Inflammatory macrophage (primary cell): ENCODE measurements around the gene STXBP1.

ENCODE experiments used
- DNase-seq, 2 donors: peaks; one replicate each; pipeline ENCODE4 v3.0.0-alpha.2; 2020 to 2022

Gene STXBP1

DNA sequence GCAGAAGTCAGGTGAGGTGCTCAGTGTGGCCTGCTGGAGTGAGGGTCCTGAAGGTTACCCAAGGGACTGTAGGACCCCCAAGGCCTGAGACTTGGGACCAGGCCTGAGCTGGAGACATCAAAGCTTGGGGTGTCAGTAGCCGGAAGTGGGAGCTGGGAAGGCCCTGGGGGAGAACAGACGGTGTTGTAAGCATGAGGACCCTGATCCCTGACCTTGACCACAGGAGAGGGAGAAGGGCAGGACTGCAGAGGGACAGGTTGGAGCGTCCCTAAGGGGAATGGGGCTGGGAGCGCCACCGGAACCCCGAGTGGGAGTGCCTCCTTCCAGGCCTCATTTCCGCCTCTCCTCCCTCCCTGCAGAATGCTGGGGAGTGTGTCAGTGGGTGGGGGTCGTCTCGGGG, 104.3 kb downstream of the STXBP1 start:
- DNase-seq: no peak

DNA sequence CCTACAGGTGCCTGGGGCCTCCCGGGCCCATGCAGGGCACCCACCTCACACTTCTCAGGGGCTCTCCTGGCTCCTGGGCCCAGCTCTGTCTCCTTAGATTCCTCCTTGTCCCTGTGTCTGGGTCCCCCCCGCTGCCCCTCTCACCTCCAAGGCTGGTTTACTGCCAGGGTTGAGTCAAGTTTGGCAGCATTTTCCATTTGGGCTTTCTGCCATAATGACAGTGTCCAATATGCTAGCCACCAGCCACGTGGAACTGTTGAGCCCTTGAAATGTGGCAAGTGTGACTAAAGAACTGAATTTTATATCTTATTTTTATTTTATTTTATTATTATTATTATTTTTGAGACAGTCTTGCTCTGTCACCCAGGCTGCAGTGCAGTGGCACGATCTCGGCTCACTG, 105.7 kb downstream of the STXBP1 start:
- DNase-seq: no peak

DNA sequence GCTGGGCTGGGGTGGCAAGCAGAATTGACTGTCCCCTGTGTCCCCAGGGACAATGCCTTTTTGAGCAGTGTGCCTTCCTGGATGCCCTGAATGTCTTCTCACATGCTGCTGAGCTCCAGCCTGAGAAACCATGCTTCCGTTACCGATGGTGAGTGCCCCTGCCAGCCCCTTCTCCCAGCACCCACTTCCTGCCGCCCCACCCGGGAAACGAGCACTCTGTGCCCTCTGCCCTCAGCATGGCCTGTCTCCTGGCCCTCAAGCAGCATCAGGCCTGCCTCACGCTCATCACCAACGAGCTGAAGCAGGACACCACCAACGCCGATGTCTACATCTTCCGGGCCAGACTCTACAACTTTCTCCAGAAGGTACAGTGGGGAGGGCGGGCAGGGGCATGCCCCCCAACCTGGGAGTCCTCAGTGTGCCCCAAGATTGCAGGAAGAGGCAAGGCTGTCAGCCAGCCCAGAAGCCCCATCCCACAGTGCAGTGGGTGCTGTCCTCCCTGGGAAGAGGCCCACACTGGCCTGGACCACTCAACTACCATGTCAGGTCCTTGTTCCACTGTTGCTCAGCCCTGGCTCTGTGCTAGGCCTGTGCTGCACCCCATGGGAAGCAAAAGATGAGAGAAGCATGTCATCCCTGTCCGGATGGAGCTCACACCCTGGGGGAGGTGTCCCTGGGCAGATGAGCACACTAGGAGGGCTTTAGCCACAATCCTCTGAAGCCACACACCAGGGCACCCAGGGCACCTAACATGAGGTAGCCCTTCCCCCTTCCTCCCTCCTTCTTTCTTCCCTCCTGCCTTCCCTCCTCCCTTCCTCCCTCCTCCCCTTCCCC, 108.2 kb downstream of the STXBP1 start:
- DNase-seq: no peak

DNA sequence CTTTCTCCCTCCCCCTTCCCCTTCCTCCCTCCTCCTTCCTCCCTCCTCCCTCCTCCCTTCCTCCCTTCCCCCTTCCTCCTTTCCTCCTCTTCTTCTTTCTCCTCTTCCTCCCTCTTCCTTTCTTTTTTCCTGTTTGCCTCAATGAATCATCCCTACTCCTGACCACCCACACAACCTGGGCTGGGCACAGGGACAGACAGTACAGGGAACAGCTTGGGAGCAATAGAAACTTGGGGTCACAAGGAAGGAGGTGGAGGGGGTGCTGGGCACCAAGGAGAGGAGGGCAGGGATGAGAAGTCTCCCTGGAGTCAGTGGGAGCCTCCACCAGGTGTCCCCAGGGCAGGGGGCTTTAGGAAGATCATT, 108.8 kb downstream of the STXBP1 start:
- no peak for DNase-seq

DNA sequence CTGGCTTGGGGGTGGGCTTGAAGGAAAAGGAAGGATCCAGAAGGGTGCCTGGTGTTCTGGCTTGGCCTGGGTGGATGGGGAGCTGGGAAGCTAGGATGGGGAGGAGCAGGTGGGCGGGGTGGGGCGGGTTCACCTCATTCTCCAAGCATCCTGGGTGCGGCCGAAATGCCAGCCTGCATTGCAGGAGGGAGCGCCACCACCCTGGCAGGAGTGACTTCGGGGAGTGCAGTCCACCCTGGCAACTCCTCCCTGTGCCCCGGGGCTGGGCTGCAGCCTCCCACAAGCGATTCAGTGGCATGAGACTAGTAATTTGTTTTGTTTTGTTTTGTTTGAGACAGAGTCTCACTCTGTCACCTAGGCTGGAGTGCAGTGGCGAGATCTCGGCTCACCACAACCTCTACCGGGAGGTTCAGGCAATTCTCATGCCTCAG, 109.3 kb downstream of the STXBP1 start:
- no peak for DNase-seq

DNA sequence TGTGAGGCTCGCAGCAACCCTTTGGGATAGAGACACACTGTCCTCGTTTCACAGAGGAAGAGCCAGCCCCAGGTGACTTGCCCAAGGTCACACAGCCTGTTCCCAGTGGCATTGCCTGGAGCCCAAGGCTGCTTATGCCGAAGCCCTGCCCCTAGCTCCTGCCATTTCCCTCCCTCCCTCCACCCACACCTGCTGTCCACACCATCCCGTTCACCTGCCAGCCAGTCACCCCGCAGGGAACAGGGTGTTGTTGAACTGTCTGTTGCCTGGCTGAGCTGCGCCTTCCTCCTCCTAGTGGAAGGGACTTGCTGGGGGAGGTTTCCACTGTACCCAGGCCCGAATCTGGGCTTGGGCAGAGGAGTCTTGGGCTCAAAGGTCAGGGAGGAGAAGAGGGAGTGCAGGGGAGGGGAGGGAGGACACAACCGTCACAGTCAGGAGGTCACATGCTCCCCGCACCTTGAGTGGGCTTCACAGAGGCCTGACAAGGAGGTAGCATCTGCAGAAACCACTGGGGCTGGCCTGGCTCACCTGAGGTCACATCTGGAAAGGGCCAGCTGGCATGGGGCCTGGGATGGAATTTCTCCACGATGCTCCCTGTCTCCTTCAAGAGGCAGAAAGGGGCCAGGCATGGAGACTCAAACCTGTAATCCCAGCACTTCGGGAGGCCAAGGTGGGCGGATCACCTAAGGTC, 110.1 kb downstream of the STXBP1 start:
- no peak for DNase-seq

DNA sequence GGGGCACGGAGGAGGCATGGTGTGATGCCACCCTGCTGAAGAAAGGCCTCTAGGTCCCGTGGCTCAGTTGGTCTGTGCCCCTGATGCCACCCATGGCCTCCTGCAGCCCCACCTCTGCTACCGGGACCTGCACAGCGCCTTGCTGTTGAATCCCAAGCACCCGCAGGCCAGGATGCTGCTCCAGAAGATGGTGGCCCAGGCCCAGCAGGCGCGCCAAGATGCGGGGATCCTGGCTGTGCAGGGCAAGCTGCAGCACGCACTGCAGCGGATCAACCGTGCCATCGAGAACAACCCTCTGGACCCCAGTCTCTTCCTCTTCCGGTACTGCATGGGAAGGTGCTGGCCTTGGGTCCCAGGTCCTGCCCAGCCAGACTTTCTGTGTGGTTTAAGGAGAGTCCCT, 110.9 kb downstream of the STXBP1 start:
- DNase-seq: no peak

DNA sequence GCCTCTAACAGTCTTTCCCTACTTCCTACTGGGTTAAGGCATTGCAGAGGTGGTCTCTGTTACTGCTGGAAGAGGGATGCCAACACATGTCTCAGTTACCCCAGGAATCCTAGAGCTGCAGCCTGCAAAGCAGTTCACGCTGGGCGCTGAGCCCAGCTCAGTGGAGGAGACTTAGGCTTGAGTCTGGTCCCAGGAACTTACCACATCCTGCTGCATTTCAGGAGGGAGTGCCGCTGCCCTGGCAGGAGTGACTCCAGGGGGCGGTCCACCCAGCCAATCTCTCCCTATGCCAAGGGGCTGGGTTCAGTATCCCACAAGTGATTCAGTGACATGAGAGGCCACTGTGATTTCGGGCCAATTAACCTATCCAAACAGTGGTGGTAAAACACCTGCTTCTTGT, 111.4 kb downstream of the STXBP1 start:
- DNase-seq: no peak

DNA sequence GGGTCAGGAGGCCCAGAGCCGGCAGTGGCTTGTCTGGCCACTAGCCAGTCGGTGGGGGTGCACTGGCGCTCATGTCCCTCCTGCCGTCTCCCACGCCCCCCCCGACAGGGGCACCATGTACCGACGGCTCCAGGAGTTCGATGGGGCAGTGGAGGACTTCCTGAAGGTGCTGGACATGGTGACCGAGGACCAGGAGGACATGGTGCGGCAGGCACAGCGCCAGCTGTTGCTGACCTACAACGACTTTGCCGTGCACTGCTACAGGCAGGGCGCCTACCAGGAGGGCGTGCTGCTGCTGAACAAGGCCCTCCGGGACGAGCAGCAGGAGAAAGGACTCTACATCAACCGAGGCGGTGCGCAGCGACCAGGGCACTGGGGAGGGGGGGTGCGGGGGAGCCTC, 111.9 kb downstream of the STXBP1 start:
- DNase-seq: no peak

DNA sequence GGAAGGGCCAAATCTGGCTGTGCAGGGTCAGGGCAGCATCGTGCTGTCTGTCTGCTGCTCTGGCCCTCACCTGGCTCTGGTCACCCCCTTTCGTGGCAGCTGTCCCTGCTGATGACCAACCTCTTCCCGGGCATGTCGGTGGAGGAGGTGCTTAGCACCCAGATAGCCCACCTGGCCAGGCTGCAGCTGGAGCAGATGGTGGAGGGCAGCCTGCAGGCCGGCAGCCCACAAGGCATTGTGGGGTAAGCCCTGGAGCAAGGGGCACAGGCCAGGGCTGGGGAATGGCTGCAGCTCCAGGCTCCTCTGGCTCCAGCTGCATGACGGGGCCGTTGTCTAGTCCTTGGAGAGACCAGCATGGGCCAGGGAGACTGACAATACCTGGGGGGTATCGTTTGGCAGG, 114.8 kb downstream of the STXBP1 start:
- no peak for DNase-seq

DNA sequence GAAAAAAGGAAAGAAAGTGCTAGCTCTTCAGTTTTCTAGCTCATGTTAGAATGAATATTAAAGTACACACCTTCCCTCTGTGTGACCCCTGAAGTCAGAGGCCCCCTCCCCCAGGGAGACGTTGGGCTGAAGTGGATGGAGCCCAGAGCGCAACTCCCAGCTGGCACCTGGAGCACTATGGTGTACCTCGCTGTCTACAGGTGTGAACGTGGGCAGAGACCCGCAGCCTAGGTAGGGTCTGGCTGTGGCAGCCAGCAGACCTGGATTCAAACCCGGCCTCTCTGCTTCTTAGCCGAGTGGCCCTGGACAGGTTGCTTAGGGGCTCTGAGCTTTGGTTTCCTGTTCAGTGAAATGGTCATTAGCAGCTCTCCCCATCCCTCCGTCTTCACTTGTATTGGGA, 116.7 kb downstream of the STXBP1 start:
- no peak for DNase-seq

DNA sequence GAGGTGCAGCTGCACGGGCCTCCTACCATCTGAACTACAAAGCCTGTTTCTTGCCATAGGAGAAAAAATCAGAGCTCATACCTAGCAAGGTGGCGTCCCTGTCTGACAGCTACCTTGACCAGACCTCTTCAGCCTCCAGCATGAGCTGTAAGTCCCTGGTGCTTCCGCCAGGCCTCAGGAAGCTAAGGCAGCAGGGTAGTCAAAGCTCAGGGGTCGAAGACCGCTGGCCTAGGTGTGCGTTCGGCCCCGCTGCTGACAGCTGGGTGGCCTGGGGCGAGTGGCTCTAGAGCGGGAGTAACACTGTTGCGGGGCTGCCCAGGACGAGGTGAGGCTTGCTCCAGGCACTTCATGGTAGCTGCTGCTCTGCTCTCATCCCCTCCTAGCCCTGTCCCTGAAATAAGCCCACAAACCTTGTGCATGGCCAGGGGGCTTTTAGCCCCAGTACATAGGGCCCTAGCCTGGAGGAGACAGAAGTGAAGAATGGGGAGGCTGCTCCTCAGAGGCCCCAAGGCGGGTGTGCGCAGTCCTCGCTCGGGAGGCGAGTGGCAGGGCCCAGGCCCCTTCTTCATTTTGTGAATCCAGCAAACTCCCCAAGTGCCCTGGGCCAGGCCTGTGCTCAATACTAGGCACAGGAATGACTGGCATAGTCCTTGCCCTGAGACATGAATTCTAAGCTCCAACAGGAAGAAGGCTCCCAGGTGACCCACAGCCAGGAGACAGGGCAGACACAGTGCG, 117.6 kb downstream of the STXBP1 start:
- no peak for DNase-seq

DNA sequence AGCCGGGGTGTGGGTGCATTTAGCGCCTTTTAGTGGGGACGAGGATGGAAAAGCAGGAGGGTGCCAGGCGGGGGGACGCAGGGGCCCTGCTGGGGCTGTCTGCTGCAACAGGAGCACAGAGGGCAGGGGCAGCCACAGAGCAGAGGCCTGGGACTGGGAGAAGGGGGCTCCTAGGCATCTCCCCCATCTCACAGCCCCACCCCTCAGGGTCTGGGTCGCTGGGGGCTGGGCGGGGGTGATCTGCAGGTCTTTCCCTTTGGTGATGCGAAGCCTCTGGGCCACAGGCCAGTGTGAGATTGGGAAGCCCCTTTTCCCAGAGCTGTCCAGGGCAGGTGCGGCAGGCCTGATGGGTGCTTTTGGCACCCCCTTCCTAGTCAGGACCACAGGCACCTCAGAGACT, 118.2 kb downstream of the STXBP1 start:
- no peak for DNase-seq

DNA sequence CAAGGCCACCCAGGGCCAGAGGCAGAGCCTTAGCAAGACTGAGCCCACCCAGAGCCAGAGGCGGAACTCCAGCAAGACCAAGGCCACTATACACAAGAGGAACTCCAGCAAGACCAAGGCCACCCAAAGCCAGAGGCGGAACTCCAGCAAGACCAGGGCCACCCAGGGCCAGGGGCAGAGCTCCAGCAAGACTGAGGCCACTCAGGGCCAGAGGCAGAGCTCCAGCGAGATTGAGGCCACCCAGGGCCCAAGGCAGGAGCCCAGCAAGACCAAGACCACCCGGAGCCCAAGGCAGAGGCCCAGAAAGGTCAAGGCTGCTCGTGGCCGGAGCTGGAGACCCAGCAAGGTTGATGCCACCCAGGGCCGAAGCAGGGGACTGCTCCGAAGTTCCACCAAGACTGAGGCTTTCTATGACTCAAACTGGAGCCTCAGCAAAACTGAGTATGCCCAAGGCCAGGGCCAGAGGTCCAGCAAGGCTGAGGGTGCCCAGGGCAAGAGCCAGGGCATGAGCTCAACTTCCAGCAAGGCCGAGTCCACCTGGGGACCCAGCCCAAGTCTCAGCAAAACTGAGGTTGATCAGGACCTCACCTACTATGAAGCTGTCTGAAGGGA, 118.8 kb downstream of the STXBP1 start:
- DNase-seq: no peak

DNA sequence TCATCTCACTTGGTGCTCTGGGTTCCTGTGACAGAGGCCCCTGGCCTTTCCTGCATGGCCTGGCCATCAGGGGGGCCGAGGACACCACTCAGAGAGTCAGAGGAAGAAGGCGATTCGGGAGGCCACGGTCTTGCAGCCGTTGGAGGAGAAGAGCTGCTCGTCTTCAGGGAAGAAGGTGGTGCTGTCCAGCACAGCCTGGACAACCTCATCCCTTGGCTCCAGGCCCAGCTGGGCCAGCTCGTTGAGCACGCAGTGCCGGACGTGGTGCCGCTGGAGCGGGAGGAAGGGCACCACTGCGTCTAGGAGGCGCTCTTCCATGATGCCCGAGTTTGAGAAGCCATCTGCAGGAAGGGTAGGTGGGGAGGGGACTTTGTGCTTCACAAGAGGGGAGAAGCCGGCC, 119.9 kb downstream of the STXBP1 start:
- no peak for DNase-seq

DNA sequence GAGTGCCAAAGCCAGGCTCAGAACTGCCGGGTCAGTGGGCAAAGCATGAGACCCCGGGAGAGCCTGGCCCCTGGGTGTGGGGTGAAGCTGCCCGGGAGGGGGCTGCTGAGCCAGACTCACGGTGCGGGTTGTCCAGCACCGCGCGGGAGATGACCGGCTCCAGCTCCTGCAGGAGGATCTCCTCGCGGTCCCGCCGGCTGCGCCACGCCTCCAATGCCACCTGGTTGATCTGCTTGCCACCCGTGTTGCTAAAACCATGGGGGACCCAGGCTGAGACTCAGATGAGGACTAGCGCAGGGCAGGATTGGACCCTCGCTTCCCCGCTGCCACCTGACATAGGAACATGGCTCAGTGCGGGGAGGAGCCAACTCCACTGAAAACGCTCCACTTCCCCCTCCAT, 120.4 kb downstream of the STXBP1 start:
- DNase-seq: no peak

DNA sequence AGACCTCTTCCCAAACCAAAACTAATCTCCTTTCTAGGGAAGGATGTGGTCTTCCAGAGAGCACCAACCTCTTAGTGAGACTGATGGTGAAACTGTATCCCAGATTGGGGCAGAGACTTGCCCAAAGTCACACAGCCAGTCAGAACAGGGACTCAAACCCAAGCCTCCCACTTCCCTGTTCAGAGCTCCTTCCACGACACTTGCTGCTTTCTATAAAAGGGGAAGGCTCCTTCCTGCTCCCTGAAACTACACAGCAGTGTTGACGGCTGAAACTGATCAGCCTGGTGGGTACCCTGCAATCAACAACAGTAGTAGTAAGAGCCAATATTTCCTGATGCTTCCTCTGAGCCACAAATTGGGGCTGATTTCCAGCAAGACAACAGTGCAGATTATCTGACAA, 121.5 kb downstream of the STXBP1 start:
- peak; percentile 44 to 54 for DNase-seq

DNA sequence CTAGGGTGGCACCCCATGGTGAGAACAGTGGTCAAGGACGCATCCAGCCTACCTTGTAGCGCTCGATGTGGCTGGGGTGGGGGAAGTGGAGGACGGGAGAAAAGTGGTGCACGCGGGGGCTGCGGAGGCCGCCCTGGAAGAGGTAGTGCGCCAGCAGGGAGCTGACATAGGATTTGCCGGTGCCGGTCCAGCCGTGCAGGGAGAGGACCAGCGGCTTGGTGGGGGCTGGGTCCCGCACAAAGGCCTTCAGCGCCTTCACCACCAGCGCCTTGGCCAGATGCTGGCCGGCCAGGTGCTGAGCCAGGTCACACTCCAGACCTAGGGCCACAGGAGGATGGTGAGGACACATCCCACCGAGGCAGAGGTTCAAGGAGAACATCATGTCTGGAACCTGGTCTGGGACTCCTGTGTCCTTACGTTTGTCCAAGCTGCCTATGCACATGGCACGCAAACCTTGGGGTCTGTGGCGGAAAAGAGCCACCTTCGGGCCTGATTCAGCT, 122.2 kb downstream of the STXBP1 start:
- no peak for DNase-seq

DNA sequence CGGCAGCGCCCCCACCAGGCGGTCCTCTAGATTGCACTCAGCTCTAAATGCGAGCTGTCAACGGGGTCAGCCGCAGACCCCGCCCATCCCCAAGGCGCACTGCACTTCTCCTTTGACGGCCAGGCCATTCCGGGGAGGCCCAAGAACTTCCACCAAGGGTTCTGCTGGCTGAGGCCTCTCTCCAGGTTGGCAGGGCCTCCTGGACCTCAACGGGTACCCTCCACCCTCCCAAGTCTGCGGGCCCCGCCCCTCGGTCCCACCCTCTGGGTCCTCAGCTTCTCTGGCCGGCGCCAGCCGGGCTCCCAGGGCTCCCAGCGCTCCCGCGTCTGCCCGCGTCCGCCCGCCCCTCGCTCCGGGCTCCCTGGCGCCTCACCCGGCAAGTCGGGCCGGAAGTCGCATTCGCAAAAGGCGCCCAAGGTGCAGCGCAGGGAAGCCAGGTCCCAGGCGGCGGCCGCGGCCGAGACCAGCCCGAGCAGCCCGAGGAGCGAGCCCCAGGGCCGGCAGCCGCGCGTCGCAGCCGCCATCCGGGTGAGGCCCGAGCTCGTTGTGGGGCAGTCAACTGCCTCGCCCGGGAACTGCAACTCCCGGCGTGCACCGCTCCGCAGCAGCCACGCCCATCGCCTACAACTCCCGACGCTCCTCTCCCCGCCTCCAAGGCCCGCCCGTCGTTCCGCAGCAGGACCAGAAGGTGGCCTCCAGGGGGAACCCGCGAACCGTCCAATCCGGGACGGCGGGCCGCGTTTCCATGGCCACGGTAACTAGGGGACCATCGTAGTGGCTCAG, 122.9 kb downstream of the STXBP1 start, which contains the start of gene TOR2A:
TOR2A (minus strand) TSS at position 548 of the 783 bp plus-strand sequence; CDS start at position 524, 24 bp downstream.
- peak; percentile 97 to 98 for DNase-seq

DNA sequence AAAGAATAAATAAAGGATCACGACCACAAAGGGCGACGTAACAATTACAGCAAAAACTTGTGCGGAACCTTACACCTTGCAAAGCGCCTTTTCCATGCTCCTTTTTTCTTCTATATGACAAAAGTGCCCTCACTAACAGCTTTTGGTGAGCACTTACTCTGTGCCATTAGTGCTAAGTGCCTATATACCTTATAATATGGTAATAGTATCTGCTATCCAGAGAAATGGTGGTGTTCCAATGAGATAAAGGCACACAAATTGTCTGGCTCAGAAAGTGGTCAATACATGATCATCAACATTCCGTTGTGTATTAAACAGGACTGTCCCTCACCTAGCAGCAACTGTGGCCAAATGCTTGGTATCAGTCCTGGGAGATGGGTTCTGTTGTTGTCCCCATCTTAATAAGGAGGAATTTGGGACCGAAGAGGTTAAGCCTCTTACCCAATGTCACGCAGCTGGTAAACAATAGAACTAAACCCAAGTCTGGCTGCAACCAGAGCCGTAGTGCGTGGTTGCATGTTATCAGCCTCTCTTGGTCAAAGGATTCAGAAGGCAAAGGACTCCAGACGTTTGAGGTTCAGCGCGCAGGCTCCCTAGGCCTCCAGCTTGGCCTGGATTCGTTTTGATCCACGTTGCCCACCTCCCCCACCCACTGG, 123.6 kb downstream of the STXBP1 start:
- no peak for DNase-seq

DNA sequence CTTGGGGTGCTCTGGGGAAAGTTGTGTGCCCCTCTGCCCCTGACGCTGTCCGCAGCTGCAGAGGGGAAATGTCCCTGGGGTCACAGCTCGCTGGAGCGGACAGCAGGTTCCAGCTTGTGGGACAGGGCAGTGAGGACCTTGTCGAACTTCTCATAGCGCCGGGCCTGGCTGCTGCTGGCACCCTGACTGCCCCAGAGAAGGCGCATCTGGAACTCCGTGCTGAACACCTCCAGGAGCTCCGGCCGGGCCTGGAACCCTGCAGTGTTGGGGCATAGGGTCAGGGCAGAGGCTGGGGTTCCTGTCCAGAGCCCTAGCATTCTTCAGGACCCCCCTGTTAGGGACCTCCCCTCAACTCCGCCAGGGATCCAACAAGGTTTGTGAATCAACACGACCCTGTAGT, 126.6 kb downstream of the STXBP1 start:
- DNase-seq: no peak
